ENCODE results near the gene TSPAN4.

TSPAN4 gene

DNA sequence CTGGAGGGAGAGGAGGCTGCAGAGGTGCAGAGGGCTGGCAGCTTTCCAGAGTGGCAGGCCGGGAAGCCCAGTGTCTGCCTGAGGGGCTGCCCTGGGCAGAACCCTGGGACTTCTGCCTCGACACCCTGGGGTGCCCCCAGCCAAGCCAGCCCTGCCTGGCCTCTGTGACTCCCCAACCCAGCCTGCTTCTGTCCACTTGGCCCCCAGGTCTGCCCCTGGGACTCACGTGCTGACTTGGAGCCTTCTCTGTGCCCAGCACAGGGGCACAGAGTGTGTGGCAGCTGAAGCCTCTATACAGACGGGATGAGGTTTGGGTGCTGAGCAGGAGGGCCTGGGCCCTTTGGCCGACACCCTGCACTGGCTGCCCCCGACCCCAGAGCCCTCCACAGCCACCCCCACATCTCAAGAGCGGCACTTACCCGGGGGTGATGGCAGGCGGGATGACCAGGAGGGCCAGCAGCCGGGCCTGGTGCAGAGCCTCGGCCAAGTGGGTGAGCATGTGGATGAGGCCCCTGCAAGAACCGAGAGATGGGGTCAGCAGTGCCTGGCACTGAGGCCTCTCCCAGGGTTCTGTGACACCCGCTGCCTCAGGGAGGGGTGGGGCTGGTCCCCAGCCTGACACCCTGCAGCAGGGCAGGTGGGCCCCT, 50.5 kb downstream of the TSPAN4 start:
- no peak for DNase-seq

DNA sequence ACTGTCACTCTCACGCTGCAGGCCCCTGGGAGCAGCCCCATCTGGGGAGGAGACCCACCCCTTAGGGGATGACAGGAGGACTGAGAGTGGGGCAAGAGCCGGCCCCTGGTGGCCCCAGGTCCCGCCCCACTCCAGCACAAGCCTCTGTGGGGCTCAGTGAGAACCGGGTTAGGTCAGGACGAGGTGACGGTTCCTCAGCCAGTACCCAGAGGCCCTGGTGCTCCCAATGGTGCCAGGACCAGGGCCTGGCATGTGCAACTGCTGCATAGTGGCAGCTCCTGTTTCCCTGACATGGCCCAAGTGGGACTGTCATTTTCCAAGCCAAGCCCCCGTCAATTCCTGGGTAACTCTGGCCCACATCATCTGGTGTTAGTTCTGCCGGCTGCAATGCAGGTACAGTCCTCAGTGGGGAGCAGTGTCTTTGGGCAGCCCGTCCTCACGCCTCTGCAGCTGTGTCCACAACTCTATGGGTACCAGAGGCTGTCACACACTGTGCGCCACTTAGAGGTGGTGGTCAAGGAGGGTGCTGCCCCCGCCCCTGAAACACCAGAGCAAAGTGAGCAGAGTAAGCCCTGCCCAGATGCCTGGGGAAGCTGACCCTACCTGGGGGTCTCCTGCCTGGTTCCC, 52.0 kb downstream of the TSPAN4 start:
- DNase-seq, result no peak

DNA sequence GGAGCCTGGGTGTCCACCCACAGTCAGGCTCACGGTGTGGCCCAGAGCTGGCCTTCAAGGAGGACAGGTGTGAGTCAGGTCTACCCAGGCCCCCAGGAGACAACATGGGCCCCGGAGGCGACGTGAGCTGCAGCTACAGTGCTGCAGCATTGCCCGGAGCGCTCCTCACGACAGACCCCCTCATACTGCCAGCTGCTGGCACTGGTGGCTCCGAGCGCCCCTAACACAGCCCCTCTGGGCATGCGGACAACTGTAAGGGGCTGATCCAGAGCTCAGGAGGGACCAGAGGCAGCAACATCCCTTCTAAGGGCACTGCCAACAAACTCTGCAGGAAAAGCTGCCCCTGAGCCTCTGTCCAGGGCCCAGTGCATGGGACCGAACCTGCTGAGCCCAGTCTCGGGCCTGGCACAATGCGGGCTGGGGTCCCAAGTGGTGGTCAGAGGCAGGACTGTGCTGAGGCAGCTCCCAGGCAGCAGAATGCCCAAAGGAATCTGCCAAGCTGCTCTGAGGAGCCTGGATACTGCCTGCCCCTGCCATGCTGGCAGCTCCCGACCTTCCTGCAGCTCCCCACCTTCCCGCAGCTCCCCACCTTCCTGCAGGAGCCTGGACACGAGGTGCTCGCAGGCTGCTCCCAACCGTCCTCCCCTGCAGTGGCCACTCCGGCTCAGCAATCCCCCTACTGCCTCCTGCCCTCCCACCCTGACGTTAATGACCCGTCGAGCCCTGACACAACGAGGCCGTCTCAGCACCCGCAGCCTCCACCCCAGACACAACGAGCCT, 52.9 kb downstream of the TSPAN4 start:
- no peak for DNase-seq

DNA sequence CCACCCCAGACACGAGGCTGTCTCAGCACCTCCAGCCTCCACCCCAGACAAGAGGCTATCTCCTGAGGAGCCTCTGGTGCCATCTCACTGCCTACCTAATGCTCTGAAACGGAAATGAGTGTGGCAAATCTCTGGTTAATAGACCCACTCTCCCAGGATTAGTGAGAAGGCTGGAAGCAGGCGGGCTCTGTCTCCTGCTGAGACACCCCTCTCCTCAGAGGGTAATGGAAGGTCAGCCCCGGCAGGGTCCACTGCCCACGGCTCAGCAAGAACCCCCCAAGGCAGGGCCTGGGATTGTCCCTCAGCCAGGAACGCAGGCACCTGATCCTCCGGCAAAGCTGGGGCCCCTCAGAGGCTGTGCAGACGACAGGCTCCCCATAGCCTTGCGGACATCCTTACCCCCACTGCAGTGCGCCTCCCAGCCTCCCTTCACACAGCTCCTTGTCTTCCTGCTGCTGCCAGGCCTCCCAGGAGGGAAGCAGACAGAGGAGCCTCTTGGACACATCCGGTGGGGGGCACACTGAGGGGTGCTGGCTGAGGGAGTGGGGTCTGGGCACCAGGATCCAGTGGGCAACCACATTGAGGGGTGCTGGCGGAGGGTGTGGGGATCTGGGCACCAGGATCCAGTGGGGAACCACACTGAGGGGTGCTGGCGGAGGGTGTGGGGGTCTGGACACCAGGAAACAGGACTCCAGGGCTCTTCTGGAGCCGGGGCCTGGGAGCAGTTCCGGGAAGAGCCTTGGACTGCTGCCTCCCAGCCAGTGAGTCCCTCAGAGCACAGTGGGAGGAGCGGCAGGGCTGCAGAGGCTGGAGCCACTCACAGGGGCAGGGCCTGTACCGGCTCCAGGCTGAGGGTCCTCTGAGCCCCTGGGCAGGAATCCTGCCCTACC, 54.8 kb downstream of the TSPAN4 start:
- no peak for DNase-seq

DNA sequence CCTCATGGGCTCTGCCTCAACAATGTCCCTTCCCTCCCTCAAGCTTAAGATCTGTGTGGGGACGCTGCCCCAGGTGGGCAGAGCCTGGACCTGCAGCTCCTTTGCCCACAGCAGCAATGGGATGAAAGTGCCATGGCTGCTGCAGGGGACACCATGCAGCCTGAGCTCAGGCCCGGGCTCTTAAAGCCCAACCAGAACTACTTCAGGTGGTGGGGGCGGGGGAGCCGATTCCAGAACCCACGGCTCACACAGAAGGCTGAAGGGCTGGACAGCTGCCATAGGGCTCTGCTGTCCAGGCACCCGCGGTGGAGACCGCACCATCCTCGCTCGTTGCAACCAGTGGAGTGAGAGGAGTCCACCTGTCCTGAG, 55.5 kb downstream of the TSPAN4 start:
- DNase-seq, result no peak

DNA sequence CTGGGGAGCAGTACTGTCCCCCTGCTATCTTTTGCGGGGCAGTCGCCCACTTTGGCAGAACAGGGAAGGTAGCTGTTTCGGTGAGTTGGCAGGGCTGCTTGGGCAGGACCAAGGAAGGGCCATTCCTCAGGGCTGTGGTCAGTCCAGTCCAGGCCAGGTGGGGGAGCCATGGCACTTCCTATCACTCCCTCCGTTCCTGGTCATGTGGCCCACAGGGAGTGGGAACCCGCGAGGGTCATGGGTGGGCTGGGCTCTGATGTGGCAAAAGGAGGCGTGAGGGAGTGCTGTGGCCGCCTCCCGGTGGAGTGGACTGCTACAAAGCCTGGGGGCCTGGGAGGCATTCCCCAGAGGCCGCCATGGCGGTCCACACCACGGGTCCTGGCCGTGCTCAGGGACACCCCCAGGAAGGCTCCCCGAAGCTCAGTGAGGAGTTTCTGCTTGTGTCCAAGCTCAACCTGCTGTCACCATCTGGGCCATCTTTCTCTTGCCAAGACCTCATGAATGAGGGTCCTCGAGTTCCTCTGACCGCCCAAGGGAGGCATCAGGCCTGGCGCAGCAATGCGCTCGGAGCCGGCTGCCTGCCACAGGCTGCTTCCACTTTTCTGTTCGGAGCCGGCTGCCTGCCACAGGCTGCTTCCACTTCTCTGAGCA, 56.0 kb downstream of the TSPAN4 start:
- no peak for DNase-seq

DNA sequence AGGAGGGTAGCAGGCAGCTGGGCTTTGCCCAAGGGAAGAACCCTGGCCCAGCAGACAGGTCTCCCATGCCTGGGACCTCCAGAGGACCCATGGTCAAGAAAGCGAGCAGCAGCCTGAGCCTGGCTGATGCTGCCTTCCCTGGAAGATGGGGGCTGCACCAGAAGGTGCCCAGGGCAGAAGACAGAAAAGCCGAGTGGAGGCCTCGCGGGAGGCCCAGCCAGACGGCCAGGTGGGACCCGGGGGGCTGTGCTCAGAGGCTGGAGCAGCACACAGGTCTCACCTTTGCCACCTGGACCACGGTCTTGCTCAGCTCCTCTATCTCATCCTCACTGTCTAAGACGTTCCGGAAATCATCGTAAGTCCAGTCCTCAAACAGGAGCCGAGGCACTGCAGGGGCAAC, 57.1 kb downstream of the TSPAN4 start:
- no peak for DNase-seq

DNA sequence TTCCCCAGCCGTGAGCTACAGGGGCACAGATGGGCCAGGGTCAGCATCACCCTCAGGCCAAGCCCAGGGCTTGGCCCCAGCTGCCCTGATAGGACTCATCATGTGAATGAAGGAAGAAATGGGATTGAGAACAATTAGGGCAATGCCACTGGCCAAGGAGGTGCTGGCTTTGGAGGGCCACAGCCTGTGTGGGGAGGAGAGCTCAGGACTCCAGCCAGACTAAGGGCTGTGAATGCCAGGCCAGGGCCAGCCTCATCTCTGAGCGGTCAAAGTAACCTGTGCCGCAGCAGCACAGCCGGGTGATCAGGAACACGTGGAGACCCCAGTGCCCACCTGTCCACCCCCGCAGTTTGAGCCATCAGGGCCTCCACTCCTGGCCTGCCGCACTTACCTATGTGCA, 57.9 kb downstream of the TSPAN4 start:
- no peak for DNase-seq

DNA sequence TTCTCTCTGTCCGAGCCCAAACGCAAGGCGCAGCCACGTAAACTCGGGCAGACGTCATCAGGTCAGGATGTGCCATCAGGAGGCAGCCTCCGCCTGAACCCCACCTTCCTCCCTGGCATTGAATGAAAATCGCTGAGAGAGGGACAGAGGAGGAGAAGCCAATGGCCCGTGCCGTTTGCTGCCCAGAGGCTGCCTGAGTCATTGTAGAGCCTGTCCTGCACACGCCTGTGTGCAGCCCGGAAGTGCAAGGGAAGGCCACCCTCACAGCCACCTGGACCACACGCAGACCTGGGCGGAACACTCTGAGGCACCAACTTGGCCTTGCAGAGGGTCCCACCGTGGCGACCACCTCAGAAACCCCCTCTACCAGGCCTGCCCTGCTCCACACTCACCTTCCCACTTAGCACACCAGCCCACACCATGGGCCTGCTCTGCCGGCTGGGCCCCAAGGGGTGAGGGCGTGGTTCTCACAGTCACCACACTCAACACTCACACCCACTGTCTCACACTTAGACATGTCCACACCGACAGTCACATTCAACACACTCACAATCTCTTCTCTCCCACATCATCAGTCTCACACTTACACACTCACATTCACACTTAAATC, 58.9 kb downstream of the TSPAN4 start:
- DNase-seq, result no peak

DNA sequence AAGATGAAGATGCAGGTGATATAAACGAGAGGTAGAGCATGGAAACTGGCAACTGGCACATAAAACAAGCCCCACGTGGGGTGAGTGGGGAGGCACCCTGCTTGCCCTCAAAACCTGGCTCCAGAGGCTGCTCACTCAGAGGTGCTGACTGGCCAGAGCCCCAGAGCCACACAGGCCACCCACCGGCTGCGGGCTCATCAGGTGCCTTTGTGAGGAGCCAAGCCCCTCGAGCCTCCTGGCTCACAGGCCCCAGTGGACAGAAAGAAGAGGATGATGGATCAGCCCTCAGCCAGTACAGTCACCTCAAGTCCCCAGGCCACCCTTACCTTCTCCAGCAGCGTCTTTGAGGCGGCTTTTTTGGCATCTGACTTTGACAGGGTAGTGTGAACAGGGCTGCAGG, 61.7 kb downstream of the TSPAN4 start:
- no peak for DNase-seq

DNA sequence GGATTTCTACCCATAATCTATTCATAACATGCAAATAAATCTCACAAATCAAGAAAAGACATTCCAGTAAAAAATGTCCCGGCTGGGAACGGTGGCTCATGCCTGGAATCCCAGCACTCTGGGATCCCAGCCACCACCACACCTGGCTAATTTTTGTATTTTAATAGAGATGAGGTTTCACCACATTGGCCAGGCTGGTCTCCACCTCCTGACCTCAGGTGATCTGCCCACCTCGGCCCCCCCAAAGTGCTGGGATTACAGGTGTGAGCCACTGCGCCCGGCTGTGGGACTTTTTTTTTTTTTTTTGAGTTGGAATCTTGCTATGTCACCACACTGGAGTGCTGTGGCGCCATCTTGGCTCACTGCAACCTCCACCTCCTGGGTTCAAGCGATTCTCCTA, 63.3 kb downstream of the TSPAN4 start:
- no peak for DNase-seq

DNA sequence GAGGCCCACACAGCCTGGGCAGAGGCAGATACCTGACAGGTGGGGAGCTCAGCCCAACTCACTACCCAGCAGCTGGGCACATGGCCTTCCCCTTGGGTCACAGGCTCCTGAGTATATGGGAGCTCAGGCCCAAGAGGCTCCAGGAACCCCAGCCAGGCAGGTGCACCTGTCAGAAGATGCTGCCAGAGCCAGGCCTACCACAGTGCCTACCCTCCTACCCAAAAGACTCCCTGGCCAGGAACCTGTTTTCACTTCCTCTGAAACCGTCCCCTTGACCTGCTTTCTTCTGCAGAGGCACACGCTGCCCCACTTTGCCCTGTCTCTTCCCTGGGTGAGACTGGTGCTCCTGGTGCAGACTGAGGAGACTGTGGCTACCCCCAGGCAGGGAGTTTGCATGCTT, 65.0 kb downstream of the TSPAN4 start:
- no peak for DNase-seq

DNA sequence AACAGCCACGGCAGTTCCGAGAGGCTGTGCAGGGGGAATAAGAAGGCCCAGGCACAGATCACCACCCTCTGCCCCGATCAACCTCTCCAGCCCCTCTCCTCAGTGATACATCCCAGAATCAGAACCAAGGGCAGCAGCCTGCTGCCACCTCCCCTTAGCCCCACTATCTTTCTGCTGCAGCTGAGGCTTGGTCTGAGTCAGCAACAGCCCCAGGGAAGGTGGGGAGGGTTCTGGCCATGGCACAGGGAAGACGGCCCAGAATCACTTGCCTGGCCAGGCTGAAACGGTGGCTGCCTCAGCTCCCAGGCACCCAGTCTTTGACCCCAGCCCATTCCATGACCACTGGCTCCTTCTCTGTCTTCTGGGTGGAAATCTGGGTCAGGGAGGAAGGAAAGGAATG, 65.6 kb downstream of the TSPAN4 start:
- no peak for DNase-seq

DNA sequence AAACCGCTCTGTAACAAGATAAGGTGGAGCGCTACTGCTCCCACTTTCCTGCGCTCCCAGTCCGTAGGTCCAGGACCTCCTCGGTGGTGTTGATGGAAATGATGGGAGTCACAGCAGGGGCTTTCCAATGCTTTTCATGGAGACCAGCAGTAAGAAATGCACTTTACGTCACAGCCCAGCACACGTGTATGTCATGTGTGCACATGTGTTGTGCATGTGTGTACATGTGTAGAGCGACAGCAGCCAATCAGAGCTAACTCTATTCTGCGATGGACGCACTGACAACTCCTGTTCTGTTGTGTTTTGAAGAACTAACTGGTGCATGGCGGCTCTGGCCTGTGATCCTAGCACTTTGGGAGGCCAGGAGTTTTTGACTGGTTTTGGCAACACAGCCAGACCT, 66.8 kb downstream of the TSPAN4 start:
- no peak for DNase-seq

DNA sequence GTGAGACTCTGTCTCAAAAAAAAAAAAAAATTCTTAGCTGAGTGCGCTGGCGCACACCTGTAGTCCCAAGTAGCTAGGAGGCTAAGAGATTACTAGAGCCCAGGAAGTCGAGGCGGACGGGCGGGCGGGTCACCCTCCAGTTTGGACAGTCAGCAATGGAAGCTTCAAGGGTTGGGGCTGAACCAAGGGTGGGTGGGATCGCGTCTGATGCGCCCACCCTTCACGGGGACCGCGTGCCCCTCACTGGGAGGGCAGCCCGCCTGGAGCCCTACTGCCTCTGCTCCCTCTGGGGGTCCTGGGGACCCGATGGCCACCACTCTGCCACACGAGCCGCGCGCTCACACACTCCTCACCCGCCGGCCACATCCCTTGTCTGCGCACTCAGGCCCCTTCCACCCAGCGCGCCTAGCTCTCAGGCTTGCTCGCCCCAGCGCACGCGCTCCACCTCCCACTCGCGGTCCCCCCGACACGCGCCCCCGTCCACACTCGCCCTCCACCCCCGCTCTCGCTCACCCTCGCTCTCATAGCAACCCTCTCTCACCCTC, 67.5 kb downstream of the TSPAN4 start:
- DNase-seq, result no peak

DNA sequence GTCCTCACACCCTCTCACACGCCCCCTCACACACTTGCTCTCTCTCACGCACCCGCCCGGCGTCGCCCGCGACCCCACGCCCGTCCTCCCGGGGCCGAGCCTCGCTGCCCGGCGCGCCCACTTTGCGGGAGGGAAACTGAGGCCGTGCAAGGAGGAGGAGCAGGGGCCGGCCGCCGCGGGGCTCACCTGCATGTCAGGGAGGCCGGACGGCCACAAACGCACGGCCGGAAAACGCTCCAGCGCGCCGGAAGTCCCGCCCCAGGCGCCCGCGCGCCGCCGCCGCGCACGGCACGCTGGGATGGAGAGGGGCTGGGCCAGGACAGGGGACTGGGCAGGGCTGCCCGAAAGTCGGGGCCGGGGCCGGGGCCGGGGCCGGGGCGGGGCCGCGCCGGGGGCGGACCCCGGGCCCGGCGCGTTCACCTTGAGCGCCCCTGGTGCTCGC, 68.0 kb downstream of the TSPAN4 start, which contains the start of gene CHID1:
TSS of gene CHID1 (minus strand) at position 222 of the 442 bp plus-strand sequence. CDS start 5,994 bp downstream, outside the sequence.
- peak; percentile 84 for DNase-seq

DNA sequence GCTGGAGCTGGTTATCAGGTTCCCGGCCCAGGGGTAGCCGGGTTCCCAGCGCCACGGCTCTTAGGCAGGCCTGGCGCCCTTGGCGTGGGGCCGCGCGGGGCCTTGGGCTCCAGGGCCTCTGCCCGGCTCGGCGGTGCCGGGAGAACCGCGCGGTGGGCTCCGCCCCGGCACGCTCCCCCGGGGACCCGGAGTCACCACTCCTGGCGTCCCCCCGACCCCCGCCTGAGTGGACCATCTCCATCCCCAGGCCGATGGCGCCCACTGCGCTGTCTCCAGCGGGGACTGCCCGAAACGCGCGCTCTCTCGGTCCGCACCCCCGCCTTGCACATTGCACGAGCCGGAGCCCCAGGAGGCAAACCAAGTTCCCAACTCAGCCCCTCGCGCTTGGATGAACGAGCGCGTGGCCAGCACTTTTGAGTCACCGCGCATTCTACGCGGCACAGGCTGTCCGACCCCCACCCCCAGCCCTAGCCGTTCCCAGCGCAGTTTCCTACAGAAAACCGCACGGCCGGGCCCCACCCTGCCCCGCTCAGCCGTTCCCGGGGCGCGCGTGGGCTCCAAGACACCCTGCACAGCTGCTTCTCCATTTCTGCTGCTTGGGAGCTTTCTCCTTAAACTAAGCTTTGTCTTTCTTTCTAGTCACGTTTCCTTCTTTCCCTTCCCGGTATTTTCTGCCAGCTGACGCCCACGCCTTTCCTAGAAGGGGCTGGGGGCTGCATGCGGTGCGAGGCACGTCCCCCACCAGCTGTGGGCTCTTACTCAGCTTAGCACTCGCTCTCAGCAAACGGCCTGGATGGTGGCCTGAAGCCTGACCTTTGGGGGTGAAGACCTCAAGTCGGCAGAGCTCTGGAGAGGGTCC, 68.6 kb downstream of the TSPAN4 start:
- no peak for DNase-seq

DNA sequence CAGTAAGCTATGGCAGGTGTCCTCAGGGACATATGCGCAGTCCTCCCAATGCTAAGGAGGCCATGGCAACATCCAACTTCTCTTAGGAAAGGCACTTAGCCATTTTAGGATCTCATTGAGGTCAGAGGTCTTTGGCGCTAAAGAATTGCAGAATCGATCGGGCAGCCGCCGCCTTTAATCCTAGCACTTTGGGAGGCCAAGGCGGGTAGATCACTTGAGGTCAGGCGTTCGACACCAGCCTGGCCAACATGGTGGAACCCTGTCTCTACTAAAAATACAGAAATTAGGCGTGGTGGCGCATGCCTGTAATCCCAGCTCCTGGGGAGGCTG, 69.2 kb downstream of the TSPAN4 start:
- DNase-seq, result no peak

DNA sequence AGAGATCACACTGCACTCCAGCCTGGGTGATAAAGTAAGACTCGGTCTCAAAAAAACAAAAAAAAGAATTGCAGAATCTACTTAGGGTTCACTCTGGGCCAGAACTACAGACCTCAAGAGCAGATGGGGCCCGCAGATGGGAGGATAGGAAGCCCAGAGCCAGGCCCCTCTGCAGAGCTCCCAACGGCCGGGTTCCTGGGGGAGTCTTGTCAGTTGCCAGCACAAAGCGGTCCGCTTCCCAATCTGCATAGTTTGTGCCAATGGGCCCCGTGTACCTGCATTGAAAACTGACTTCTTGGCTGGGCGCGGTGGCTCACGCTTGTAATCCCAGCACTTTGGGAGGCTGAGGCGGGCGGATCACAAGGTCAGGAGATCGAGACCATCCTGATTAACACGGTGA, 69.6 kb downstream of the TSPAN4 start:
- no peak for DNase-seq

DNA sequence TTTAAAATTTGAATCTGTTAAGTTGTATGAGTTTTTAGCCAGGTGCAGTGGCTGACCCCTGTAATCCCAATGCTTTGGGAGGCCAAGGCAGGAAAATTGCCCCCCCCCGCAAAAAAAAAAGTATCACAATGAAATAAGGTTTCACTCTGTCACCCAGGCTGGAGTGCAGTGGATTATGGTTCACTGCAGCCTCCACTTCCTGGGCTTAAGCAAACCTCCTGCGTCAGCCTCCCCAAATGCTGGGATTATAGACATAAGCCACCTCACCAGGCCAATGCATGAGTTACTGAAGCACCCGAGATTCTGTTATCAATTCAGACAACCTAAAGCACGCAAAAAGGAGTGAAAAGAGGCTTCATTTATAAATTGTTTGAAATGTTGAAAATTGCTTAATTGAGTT, 70.4 kb downstream of the TSPAN4 start:
- no peak for DNase-seq

DNA sequence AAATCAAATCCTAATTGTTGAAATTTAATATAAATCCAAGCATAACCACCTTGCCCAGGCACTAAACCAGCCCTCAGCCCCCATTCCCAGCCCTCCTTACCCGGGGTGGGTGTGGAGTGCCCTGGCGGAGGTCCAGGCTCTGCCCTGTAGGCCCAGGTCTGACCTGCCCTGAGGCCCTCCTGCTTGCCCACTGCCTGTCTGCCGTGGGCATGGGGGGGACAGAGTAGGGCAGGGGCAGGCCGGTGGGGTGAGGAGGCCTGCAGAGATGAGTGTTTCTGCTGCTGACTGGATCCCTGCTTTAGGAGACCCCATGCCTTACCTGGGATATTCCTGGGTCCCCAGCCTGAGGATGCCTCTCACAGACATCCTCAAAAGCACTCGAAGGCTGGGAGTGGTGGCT, 71.6 kb downstream of the TSPAN4 start:
- DNase-seq, result no peak

All from CD4-positive, alpha-beta T cell treated with Interferon gamma for 1 hour (primary cell).